ENCODE measurements around the gene TMCC1. TPM values are rescaled to one million over a fixed set of nuclear protein-coding genes. Genes with fewer than 3 reads are reported as not detected.

Gene TMCC1
- total RNA-seq, 1 experiment from 2014 or later = 20.8 TPM

GRCh38 chr3:129735638-129736037 lies 157.9 kb downstream of the TMCC1 start:
- Histone ChIP-seq H3K4me3 (no peak overlapping the region), H3K36me3 (no peaks in the 10 kb centered on the region)
- DNase-seq = no peak

GRCh38 chr3:129734449-129734848 lies 159.1 kb downstream of the TMCC1 start:
- Histone ChIP-seq H3K36me3 (no peaks in the 10 kb centered on the region), H3K9me3 (no peaks in the 10 kb centered on the region), H3K4me3 (no peak overlapping the region), H3K27me3 (no peaks in the 10 kb centered on the region; the same call in 1 of the 2 replicates)
- no peak for DNase-seq

More at GRCh38 chr3:129735638-129736037, 157.9 kb downstream of the TMCC1 start:
- Histone ChIP-seq H3K27me3 (no peaks in the 10 kb centered on the region; the same call in 1 of the 2 replicates), H3K9me3 (no peaks in the 10 kb centered on the region)

- DNase-seq = no peak
- no peaks in the 10 kb centered on the region for H3K9me3 ChIP-seq
- no peaks in the 10 kb centered on the region for H3K36me3 ChIP-seq
- H3K27me3 ChIP-seq = no peaks in the 10 kb centered on the region; the same call in 1 of the 2 replicates
- H3K4me3 ChIP-seq = no peak overlapping the region
Measured at GRCh38 chr3:129732200-129732876, 161.2 kb downstream of the TMCC1 start.

GRCh38 chr3:129727707-129728106 lies 165.8 kb downstream of the TMCC1 start:
- Histone ChIP-seq H3K36me3 (no peaks in the 10 kb centered on the region), H3K27me3 (no peaks in the 10 kb centered on the region; the same call in 1 of the 2 replicates), H3K9me3 (no peaks in the 10 kb centered on the region), H3K4me3 (no peak overlapping the region)
- peak; percentile 33 for DNase-seq

- peak; percentile 23 for DNase-seq
- no peaks in the 10 kb centered on the region for H3K9me3 ChIP-seq
- H3K4me3 ChIP-seq = no peak overlapping the region
- no peaks in the 10 kb centered on the region for H3K36me3 ChIP-seq
- H3K27me3 ChIP-seq = no peaks in the 10 kb centered on the region
Measured at GRCh38 chr3:129723558-129724324, 169.8 kb downstream of the TMCC1 start.

- no peak for DNase-seq
- H3K4me3 ChIP-seq = no peak overlapping the region
- no peaks in the 10 kb centered on the region for H3K36me3 ChIP-seq
- H3K27me3 ChIP-seq = no peaks in the 10 kb centered on the region
- no peaks in the 10 kb centered on the region for H3K9me3 ChIP-seq
Measured at GRCh38 chr3:129722527-129722926, 171.0 kb downstream of the TMCC1 start.

- Histone ChIP-seq H3K9me3 (no peaks in the 10 kb centered on the region), H3K4me3 (no peak overlapping the region), H3K36me3 (no peaks in the 10 kb centered on the region), H3K27me3 (no peaks in the 10 kb centered on the region)
- DNase-seq = no peak
Measured at GRCh38 chr3:129718201-129718600, 175.3 kb downstream of the TMCC1 start.

GRCh38 chr3:129715854-129716253 lies 177.7 kb downstream of the TMCC1 start:
- Histone ChIP-seq H3K27me3 (no peaks in the 10 kb centered on the region), H3K36me3 (no peaks in the 10 kb centered on the region), H3K9me3 (no peaks in the 10 kb centered on the region), H3K4me3 (no peak overlapping the region)
- no peak for DNase-seq

- no peaks in the 10 kb centered on the region for H3K27me3 ChIP-seq
- no peaks in the 10 kb centered on the region for H3K36me3 ChIP-seq
- DNase-seq = no peak
- no peaks in the 10 kb centered on the region for H3K9me3 ChIP-seq
- H3K4me3 ChIP-seq = no peak overlapping the region
Measured at GRCh38 chr3:129708328-129708861, 185.1 kb downstream of the TMCC1 start.

GRCh38 chr3:129705274-129705673 lies 188.2 kb downstream of the TMCC1 start:
- Histone ChIP-seq H3K27me3 (no peaks in the 10 kb centered on the region), H3K9me3 (no peaks in the 10 kb centered on the region), H3K4me3 (no peak overlapping the region), H3K36me3 (no peaks in the 10 kb centered on the region)
- DNase-seq = no peak

- no peaks in the 10 kb centered on the region for H3K9me3 ChIP-seq
- no peaks in the 10 kb centered on the region for H3K27me3 ChIP-seq
- H3K4me3 ChIP-seq = no peak overlapping the region
- no peak for DNase-seq
- H3K36me3 ChIP-seq = no peaks in the 10 kb centered on the region
Measured at GRCh38 chr3:129703913-129704312, 189.6 kb downstream of the TMCC1 start.

GRCh38 chr3:129702934-129703712 lies 190.4 kb downstream of the TMCC1 start:
- no peaks in the 10 kb centered on the region for H3K27me3 ChIP-seq
- no peaks in the 10 kb centered on the region for H3K9me3 ChIP-seq
- no peak for DNase-seq
- H3K4me3 ChIP-seq = no peak overlapping the region
- H3K36me3 ChIP-seq = no peaks in the 10 kb centered on the region

- H3K9me3 ChIP-seq = peaks cover 3% of the 10 kb centered on the region; the same call in 1 of the 2 replicates
- no peaks in the 10 kb centered on the region for H3K27me3 ChIP-seq
- DNase-seq = no peak
- no peaks in the 10 kb centered on the region for H3K36me3 ChIP-seq
- H3K4me3 ChIP-seq = no peak overlapping the region
Measured at GRCh38 chr3:129701161-129701560, 192.3 kb downstream of the TMCC1 start.

GRCh38 chr3:129699612-129700011 lies 193.9 kb downstream of the TMCC1 start:
- no peaks in the 10 kb centered on the region for H3K27me3 ChIP-seq
- DNase-seq = no peak
- H3K36me3 ChIP-seq = no peaks in the 10 kb centered on the region
- H3K9me3 ChIP-seq = peaks cover 3% of the 10 kb centered on the region; the same call in 1 of the 2 replicates
- no peak overlapping the region for H3K4me3 ChIP-seq

- DNase-seq = no peak
- peaks cover 3% of the 10 kb centered on the region; the same call in 1 of the 2 replicates for H3K9me3 ChIP-seq
- no peaks in the 10 kb centered on the region for H3K27me3 ChIP-seq
- no peak overlapping the region for H3K4me3 ChIP-seq
- H3K36me3 ChIP-seq = no peaks in the 10 kb centered on the region
Measured at GRCh38 chr3:129699199-129699598, 194.3 kb downstream of the TMCC1 start.

- H3K4me3 ChIP-seq = no peak overlapping the region
- no peaks in the 10 kb centered on the region for H3K27me3 ChIP-seq
- DNase-seq = no peak
- peaks cover 3% of the 10 kb centered on the region; the same call in 1 of the 2 replicates for H3K9me3 ChIP-seq
- no peaks in the 10 kb centered on the region for H3K36me3 ChIP-seq
Measured at GRCh38 chr3:129697229-129697969, 196.1 kb downstream of the TMCC1 start.
